Naive thymus-derived CD4-positive, alpha-beta T cell (primary cell): ENCODE data around the gene TMEM30A. TPM values are rescaled to one million over a fixed set of nuclear protein-coding genes. Genes with fewer than 3 reads are reported as not detected.
A peak's percentile ranks its signal among the peaks of the same experiment; 100 is the strongest.

ENCODE experiments used
- ATAC-seq: fragments of 150-1000 bp; cut with Tn5 transposase; 2 replicates; pipeline ENCODE4 v1.10.0; 2021; ENCODE audit warnings: mild to moderate bottlenecking, moderate library complexity
- CTCF ChIA-PET: fragments of 350-600 bp; sonication (Branson Sonifier 250); formaldehyde crosslinking; loops from one replicate; lab custom pipeline; 2021; ENCODE audit warnings: antibody characterized with exemption; lab: Charles Lee
- POLR2A ChIA-PET: fragments of 350-600 bp; sonication (Branson Sonifier 250); formaldehyde crosslinking; loops from one replicate; lab custom pipeline; 2021; ENCODE audit warnings: antibody characterized with exemption, inconsistent platforms; lab: Charles Lee
- DNase-seq, 9 donors: peaks; one replicate each; pipeline versions ENCODE4 v3.0.0 to v3.0.0-alpha.2; 2020 to 2022; ENCODE audit warnings: mixed read lengths in 1 of 9
- H3K27ac ChIP-seq: one replicate; pipeline ENCODE4 v1.7.0; 2013; ENCODE audit warnings: mild to moderate bottlenecking, low read depth, low read length, moderate library complexity
- H3K27me3 ChIP-seq, 2 donors: one replicate each; pipeline ENCODE4 v1.7.0; 2013; ENCODE audit warnings: low read length in 2 of 2, mild to moderate bottlenecking in 2 of 2, moderate library complexity in 2 of 2; ENCODE audit not compliant: control insufficient read depth in 2 of 2, insufficient read depth in 2 of 2
- H3K36me3 ChIP-seq, 3 experiments: 1 replicate in 2 of 3; 2 replicates in 1 of 3; pipeline ENCODE4 v1.7.0; 2013; ENCODE audit warnings: low read length in 3 of 3, mild to moderate bottlenecking in 3 of 3, moderate library complexity in 1 of 3; ENCODE audit not compliant: insufficient read depth in 3 of 3, control insufficient read depth in 2 of 3
- H3K4me1 ChIP-seq, 2 donors: one replicate each; pipeline ENCODE4 v1.7.0; 2013; ENCODE audit warnings: low read length in 2 of 2, mild to moderate bottlenecking in 2 of 2, moderate library complexity in 1 of 2; ENCODE audit not compliant: control insufficient read depth in 2 of 2, insufficient read depth in 2 of 2
- H3K4me3 ChIP-seq: 2 replicates; pipeline ENCODE4 v1.7.0; 2013; ENCODE audit warnings: mild to moderate bottlenecking, low read length
- H3K9me3 ChIP-seq, 3 experiments: 1 replicate in 2 of 3; 2 replicates in 1 of 3; pipeline ENCODE4 v1.7.0; 2013; ENCODE audit warnings: low read length in 3 of 3; ENCODE audit not compliant: control insufficient read depth in 2 of 3
- H3K27ac Mint-ChIP-seq, 9 donors: one replicate each; pipeline ENCODE4 v1.8.0; 2020 to 2022; ENCODE audit warnings: mixed read lengths in 9 of 9, mild to moderate bottlenecking in 8 of 9, moderate library complexity in 5 of 9, inconsistent platforms in 2 of 9
- H3K27me3 Mint-ChIP-seq, 5 donors: one replicate each; pipeline ENCODE4 v1.8.0; 2021 to 2022; ENCODE audit warnings: mixed read lengths in 5 of 5, mild to moderate bottlenecking in 1 of 5
- H3K36me3 Mint-ChIP-seq, 5 donors: one replicate each; pipeline ENCODE4 v1.8.0; 2020 to 2022; ENCODE audit warnings: mixed read lengths in 5 of 5, mild to moderate bottlenecking in 3 of 5, inconsistent platforms in 1 of 5
- H3K4me1 Mint-ChIP-seq, 7 donors: one replicate each; pipeline ENCODE4 v1.8.0; 2020 to 2022; ENCODE audit warnings: mixed read lengths in 7 of 7, mild to moderate bottlenecking in 3 of 7, inconsistent platforms in 1 of 7
- H3K4me3 Mint-ChIP-seq, 10 donors: one replicate each; pipeline ENCODE4 v1.8.0; 2020 to 2022; ENCODE audit warnings: mild to moderate bottlenecking in 10 of 10, mixed read lengths in 10 of 10, moderate library complexity in 6 of 10, inconsistent platforms in 2 of 10
- H3K9me3 Mint-ChIP-seq, 11 donors: one replicate each; pipeline ENCODE4 v1.8.0; 2020 to 2022; ENCODE audit warnings: mixed read lengths in 11 of 11, mild to moderate bottlenecking in 4 of 11, inconsistent platforms in 1 of 11, moderate library complexity in 1 of 11
- intact Hi-C, 2 donors: fragments of 100-400 bp; cut with micrococcal nuclease; formaldehyde crosslinking; loops; one replicate each; pipeline ENCODE4 v1.15.1; 2023
- polyA plus RNA-seq, 2 donors: library from polyadenylated mRNA; unstranded; fragments of 300-500 nt; fragmentation: Illumina TruSeq; gene quantifications; one replicate each; pipeline ENCODE4 v1.2.3, GENCODE V29; 2021
- total RNA-seq, 6 experiments: library from RNA in 5 of 6; stranded (reverse) in 5 of 6; gene quantifications; 1 replicate in 5 of 6; 2 replicates in 1 of 6; pipeline ENCODE4 v1.2.3 and lab custom pipeline; 2021 to 2026

The TMEM30A gene
- total and polyA plus RNA-seq, 7 experiments from 2014 or later: 26.7 to 91.4 (median 40.6) TPM

DNA sequence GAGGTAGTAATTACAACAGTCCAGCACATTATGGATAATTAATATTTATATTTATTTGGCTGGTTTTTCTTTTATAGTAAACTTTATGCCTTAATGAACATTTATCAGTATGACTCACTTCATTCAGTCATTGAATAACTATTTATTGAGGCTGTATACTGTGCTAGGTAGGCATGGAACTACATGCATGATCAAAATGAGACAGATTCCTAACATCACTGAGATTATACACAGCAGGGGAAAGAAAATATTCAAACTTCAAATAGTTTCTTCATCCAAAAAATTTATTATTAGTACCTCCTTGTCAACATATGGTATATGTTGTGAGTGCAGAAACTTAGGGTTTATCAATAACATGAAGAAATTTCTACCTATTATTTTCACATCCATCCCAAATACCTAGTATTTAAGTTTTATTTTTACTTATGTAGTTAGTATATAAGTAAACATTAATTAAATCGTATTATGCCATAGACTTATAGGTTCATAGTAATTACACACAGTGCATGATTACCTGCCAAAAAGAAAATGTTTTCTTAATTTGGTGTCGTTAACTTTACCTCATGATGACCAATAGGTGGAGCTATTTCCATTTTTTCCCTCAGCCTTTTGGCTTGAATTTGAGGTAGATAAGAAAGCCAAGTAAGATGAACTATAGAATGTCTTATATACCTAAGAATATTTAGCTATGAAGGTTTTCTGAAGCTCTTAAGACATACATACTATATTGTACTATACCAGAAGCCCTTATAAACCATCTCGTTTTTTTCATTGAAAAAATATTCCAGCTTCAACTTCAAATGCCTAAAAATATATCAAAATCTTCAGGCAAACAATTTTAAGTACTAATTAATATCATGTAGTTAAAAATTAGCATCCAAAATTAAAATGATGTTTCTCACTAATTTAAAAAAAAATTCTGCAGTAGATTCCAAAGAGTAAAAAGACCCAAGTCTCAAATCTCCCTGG, 12.5 kb upstream of the TMEM30A start:
- no peak overlapping the region for H3K27ac Mint-ChIP-seq
- Histone ChIP-seq H3K27me3 (no peaks in the 10 kb centered on the region), H3K4me1 (no peaks in the 10 kb centered on the region), H3K9me3 (no peaks in the 10 kb centered on the region), H3K36me3 (no peaks in the 10 kb centered on the region), H3K4me3 (no peak overlapping the region), H3K27ac (no peak overlapping the region)
- ChIA-PET POLR2A (interaction anchor here (1.0 kb wide), 1 partner anchor 53 kb away, joined by 3 read pairs; the partner anchor contains the start of gene COX7A2), CTCF (interaction anchor here (0.7 to 1.1 kb wide), 5 partner anchors 11 to 223 kb away, joined by 3 to 5 read pairs (median 4); partner anchors contain the start of gene TMEM30A)
- peaks cover 0 to 2% (median 0%) of the 10 kb centered on the region in 7 donors for H3K4me1 Mint-ChIP-seq
- H3K36me3 Mint-ChIP-seq: no peaks in the 10 kb centered on the region
- ATAC-seq: peak; percentile 75
- DNase-seq: peak in 7 of 9 donors; percentile 16 to 65 (median 46)
- H3K27me3 Mint-ChIP-seq: peaks cover 0 to 2% (median 0%) of the 10 kb centered on the region in 5 donors
- no peak overlapping the region for H3K4me3 Mint-ChIP-seq
- intact Hi-C loops: loop anchor here (1.0 kb wide), 4 partner anchors 12 to 266 kb away; no protein-coding TSS in a partner anchor
- H3K9me3 Mint-ChIP-seq: no peaks in the 10 kb centered on the region

DNA sequence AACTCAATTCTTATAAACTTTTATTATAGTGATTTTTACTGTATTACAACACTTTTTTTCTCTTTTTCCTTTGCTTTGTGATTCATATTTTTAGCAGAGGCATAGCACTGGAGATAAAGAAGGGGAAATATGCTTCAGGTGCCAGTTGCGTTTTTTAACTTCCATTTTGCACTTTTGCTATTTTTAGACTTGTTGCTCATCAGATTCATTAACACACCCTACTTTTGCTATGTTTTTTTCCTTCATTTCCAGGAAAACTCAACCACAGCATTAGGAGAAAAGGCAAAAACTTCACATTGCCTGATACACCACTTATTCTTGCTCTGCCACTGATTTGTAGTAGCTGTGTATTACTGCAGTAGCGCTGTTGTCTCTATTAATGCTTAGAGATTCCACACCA, 8.0 kb upstream of the TMEM30A start:
- Mint-ChIP-seq H3K27ac (no peak overlapping the region), H3K9me3 (no peaks in the 10 kb centered on the region), H3K4me1 (peaks cover 6 to 22% (median 13%) of the 10 kb centered on the region in 7 donors), H3K36me3 (peaks cover 4 to 15% (median 10%) of the 10 kb centered on the region in 5 donors), H3K27me3 (no peaks in the 10 kb centered on the region), H3K4me3 (no peak overlapping the region)
- no peaks in the 10 kb centered on the region for H3K27me3 ChIP-seq
- intact Hi-C loops: no loop called here
- no peak overlapping the region for H3K27ac ChIP-seq
- no peak overlapping the region for H3K4me3 ChIP-seq
- H3K9me3 ChIP-seq: no peaks in the 10 kb centered on the region
- no peaks in the 10 kb centered on the region for H3K36me3 ChIP-seq
- ATAC-seq (no peak), DNase-seq (no peak)
- no peaks in the 10 kb centered on the region for H3K4me1 ChIP-seq
- CTCF ChIA-PET: no interaction called here
- POLR2A ChIA-PET: interaction anchor here (1.2 kb wide), 1 partner anchor 49 kb away, joined by 3 read pairs; the partner anchor contains the start of gene COX7A2

DNA sequence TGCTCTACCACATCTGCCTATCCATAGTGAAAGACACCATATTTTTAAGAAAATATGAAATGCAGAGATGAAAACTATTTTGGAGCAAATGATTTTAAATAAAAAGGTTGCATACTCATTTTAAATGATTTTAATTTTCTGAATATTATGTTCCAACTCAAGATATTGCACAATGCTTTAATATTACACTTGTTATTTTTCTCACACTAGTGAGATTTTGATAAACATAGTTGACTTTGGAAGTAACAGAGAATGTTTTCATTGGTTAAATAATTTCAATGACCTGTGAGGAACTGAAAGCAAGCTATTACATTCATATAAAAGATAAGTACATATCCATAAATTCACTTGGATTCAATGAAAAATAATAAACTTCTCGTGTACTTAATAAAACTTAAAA, 7.2 kb upstream of the TMEM30A start:
- Mint-ChIP-seq H3K27ac (no peak overlapping the region), H3K9me3 (no peaks in the 10 kb centered on the region), H3K27me3 (no peaks in the 10 kb centered on the region), H3K4me3 (no peak overlapping the region), H3K4me1 (peaks cover 9 to 30% (median 17%) of the 10 kb centered on the region in 7 donors), H3K36me3 (peaks cover 4 to 17% (median 10%) of the 10 kb centered on the region in 5 donors)
- ChIA-PET CTCF (interaction anchor here (0.7 kb wide), 1 partner anchor 305 kb away, joined by 3 read pairs; no protein-coding TSS in a partner anchor), POLR2A (interaction anchor here (1.2 kb wide), 1 partner anchor 48 kb away, joined by 3 read pairs; the partner anchor contains the start of gene COX7A2)
- no peak overlapping the region for H3K4me3 ChIP-seq
- no peaks in the 10 kb centered on the region for H3K36me3 ChIP-seq
- no peaks in the 10 kb centered on the region for H3K9me3 ChIP-seq
- H3K27me3 ChIP-seq: no peaks in the 10 kb centered on the region
- DNase-seq (no peak), ATAC-seq (no peak)
- no peak overlapping the region for H3K27ac ChIP-seq
- intact Hi-C loops: no loop called here
- no peaks in the 10 kb centered on the region for H3K4me1 ChIP-seq

DNA sequence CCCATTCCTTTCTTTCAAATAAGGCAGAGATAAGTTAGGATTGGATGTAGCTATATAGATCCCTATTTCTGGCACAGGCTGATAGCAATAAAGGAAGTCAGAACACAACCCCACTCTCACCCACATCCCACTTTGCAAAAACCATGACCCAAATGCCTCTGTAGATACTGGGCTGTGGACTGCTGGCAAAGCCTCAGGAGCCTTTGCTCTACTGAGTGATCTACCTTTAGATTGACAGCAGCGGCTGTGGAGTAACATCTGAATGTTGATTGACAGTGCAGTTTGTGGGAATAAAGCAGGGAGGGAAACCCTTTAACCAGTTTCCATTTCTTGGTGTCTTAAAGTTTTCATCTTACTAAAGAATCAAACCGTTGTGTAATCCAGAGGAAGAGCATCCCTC, 6.7 kb upstream of the TMEM30A start:
- Mint-ChIP-seq H3K4me3 (no peak overlapping the region), H3K9me3 (no peaks in the 10 kb centered on the region), H3K4me1 (peaks cover 9 to 34% (median 21%) of the 10 kb centered on the region in 7 donors), H3K27me3 (no peaks in the 10 kb centered on the region), H3K27ac (no peak overlapping the region), H3K36me3 (peaks cover 4 to 17% (median 10%) of the 10 kb centered on the region in 5 donors)
- Histone ChIP-seq H3K27me3 (no peaks in the 10 kb centered on the region), H3K27ac (no peak overlapping the region), H3K4me3 (no peak overlapping the region), H3K4me1 (no peaks in the 10 kb centered on the region), H3K36me3 (no peaks in the 10 kb centered on the region), H3K9me3 (no peaks in the 10 kb centered on the region)
- ChIA-PET POLR2A (interaction anchor here (1.2 kb wide), 1 partner anchor 47 kb away, joined by 3 read pairs; the partner anchor contains the start of gene COX7A2), CTCF (no interaction called here)
- intact Hi-C loops: no loop called here
- ATAC-seq: no peak
- DNase-seq: no peak

DNA sequence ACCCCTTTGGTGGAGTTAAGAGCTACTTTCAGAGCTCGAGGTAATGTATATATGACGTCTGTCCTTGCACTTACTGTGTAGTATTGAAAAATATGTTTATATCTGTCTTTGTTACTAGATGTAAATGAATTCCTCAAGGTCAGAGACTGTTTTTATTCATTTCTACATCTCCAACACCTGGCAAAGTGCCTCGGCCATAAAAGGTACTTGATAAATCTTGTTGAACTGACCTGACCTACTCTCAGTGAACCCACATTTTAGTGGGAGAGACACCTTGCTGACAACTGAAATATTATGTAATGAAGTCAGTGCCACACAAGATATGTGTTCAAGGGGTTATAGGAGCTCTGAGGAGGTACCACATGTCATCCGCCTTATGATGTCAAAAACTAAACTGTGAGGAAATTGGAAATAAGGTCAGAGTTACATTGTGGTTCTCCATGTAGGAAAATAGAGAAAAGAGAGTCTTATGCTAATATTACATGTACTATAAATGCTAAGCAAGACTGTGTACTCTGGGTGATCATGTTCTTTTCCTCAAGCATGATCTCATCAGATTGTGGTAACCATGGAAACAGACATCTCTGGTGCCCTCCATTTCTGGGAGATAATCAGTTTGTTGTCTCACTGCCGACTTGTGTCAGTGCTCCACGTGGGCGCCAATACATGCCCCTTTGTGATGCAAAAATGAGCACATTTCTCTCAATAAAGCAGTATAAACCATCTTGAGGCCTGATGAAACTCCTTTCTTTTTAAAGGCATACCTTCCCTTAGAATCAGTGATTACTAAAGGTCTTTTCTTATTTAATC, 5.7 kb upstream of the TMEM30A start:
- H3K36me3 ChIP-seq: no peaks in the 10 kb centered on the region
- no peak overlapping the region for H3K27ac Mint-ChIP-seq
- peak overlapping the region in 2 of 10 donors; percentile 33 to 34 for H3K4me3 Mint-ChIP-seq
- no peak for ATAC-seq
- H3K27me3 Mint-ChIP-seq: no peaks in the 10 kb centered on the region
- no peak for DNase-seq
- H3K27ac ChIP-seq: no peak overlapping the region
- CTCF ChIA-PET: no interaction called here
- peaks cover 4% of the 10 kb centered on the region in 2 donors for H3K4me1 ChIP-seq
- POLR2A ChIA-PET: no interaction called here
- H3K27me3 ChIP-seq: no peaks in the 10 kb centered on the region
- H3K9me3 Mint-ChIP-seq: no peaks in the 10 kb centered on the region
- peaks cover 9 to 38% (median 23%) of the 10 kb centered on the region in 7 donors for H3K4me1 Mint-ChIP-seq
- H3K4me3 ChIP-seq: no peak overlapping the region
- peaks cover 4 to 17% (median 10%) of the 10 kb centered on the region in 5 donors for H3K36me3 Mint-ChIP-seq
- intact Hi-C loops: no loop called here
- no peaks in the 10 kb centered on the region for H3K9me3 ChIP-seq

DNA sequence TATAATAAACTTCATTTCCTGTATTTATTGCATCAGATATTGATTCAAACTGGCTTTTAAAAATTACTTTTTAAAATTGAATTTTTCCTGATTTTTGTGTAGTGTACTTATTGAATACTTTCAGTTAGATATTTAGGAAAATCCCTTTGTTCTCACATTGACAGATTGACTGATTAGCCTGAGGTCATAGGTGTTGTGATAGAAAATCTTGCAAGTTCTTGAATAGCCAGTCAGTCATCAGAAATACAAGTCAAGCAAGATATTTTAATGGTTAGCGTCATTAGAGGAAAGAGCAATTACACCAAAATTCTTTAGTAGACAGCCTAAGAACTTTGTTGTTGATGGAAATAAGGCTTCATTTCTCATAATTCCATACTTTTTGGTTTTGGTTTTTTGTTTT, 3.4 kb upstream of the TMEM30A start:
- no peak overlapping the region for H3K4me3 Mint-ChIP-seq
- Histone ChIP-seq H3K27ac (no peak overlapping the region), H3K27me3 (no peaks in the 10 kb centered on the region), H3K36me3 (peaks cover 0 to 6% (median 0%) of the 10 kb centered on the region in 3 experiments), H3K4me3 (no peak overlapping the region), H3K4me1 (peaks cover 4% of the 10 kb centered on the region in 2 donors), H3K9me3 (no peaks in the 10 kb centered on the region)
- no peak for DNase-seq
- ATAC-seq: no peak
- no peaks in the 10 kb centered on the region for H3K9me3 Mint-ChIP-seq
- no peak overlapping the region for H3K27ac Mint-ChIP-seq
- H3K36me3 Mint-ChIP-seq: peaks cover 4 to 17% (median 10%) of the 10 kb centered on the region in 5 donors
- H3K4me1 Mint-ChIP-seq: peaks cover 9 to 38% (median 23%) of the 10 kb centered on the region in 7 donors
- ChIA-PET CTCF (no interaction called here), POLR2A (interaction anchor here (0.6 kb wide), 1 partner anchor 44 kb away, joined by 3 read pairs; the partner anchor contains the start of gene COX7A2)
- intact Hi-C loops: loop anchor here in 1 of 2 donors (10.0 kb wide), 1 partner anchor 407 kb away; no protein-coding TSS in a partner anchor
- H3K27me3 Mint-ChIP-seq: no peaks in the 10 kb centered on the region
